K562 (cell line): ENCODE measurements around the gene SAMD4A. TPM values are rescaled to one million over a fixed set of nuclear protein-coding genes. Genes with fewer than 3 reads are reported as not detected.
A peak's percentile ranks its signal among the peaks of the same experiment; 100 is the strongest.

Experiments used
- BHLHE40 ChIP-seq: IDR thresholded peaks from 2 replicates; pipeline ENCODE4 v1.6.1; 2011; ENCODE audit warnings: low read length, improper control_type of control experiment
- CXXC5 ChIP-seq: fragments of 250-450 bp; sonication (Bioruptor Pico); IDR thresholded peaks from 2 replicates; pipeline ENCODE4 v1.8.0; 2022; ENCODE audit warnings: inconsistent platforms, mild to moderate bottlenecking, moderate library complexity
- DNMT1 ChIP-seq: fragments of 450-650 bp; IDR thresholded peaks from 2 replicates; pipeline ENCODE4 v1.6.1; 2016; ENCODE audit warnings: antibody characterized with exemption, mild to moderate bottlenecking
- EWSR1 ChIP-seq: fragments of 450-650 bp; IDR thresholded peaks from 2 replicates; pipeline ENCODE4 v1.6.1; 2018; ENCODE audit warnings: borderline replicate concordance, mild to moderate bottlenecking, low read depth, moderate library complexity; ENCODE audit not compliant: partially characterized antibody
- FIP1L1 ChIP-seq: fragments of 200-400 bp; formaldehyde crosslinking; IDR thresholded peaks from 2 replicates; pipeline ENCODE4 v1.6.1; 2018; ENCODE audit warnings: mild to moderate bottlenecking, low read depth, low read length; ENCODE audit not compliant: poor library complexity, severe bottlenecking
- GTF2F1 ChIP-seq: IDR thresholded peaks from 2 replicates; pipeline ENCODE4 v1.6.1; 2011; ENCODE audit warnings: low read depth, low read length, improper control_type of control experiment
- HDAC1 ChIP-seq, 2 experiments: fragments of 450-650 bp; IDR thresholded peaks; 2 replicates each; pipeline ENCODE4 v1.6.1; 2016 to 2017; ENCODE audit warnings: inconsistent platforms in 1 of 2, mild to moderate bottlenecking in 1 of 2, moderate library complexity in 1 of 2
- HNRNPH1 ChIP-seq: fragments of 200-400 bp; formaldehyde crosslinking; optimal IDR thresholded peaks from 2 replicates; pipeline ENCODE3; 2017; ENCODE audit warnings: low read depth, mild to moderate bottlenecking, low read length, moderate library complexity
- LEF1 ChIP-seq: fragments of 450-650 bp; IDR thresholded peaks from 2 replicates; pipeline ENCODE4 v1.6.1; 2016; ENCODE audit warnings: mild to moderate bottlenecking
- NCOR1 ChIP-seq: fragments of 450-650 bp; IDR thresholded peaks from 2 replicates; pipeline ENCODE4 v1.6.1; 2016; ENCODE audit warnings: mild to moderate bottlenecking, moderate library complexity
- PCBP1 ChIP-seq: fragments of 200-400 bp; formaldehyde crosslinking; IDR thresholded peaks from 2 replicates; pipeline ENCODE4 v1.6.1; 2018; ENCODE audit warnings: mild to moderate bottlenecking, low read depth, low read length; ENCODE audit not compliant: poor library complexity, severe bottlenecking
- PTBP1 ChIP-seq: fragments of 200-400 bp; formaldehyde crosslinking; IDR thresholded peaks from 2 replicates; pipeline ENCODE4 v1.6.1; 2017; ENCODE audit warnings: low read depth, low read length
- TBP ChIP-seq: optimal IDR thresholded peaks from 2 replicates; pipeline ENCODE3; 2011; ENCODE audit warnings: low read depth, low read length, improper control_type of control experiment
- TCF7 ChIP-seq: sonication (generic); IDR thresholded peaks from 2 replicates; pipeline ENCODE4 v1.6.1; 2016; ENCODE audit warnings: antibody characterized with exemption, borderline replicate concordance
- TFAM ChIP-seq: fragments of 250-450 bp; sonication (Bioruptor Pico); conservative IDR thresholded peaks from 2 replicates; pipeline ENCODE4 v1.5.0; 2021; ENCODE audit warnings: mild to moderate bottlenecking, moderate library complexity
- ZC3H4 ChIP-seq: sonication (generic); formaldehyde crosslinking; IDR thresholded peaks from 2 replicates; pipeline ENCODE4 v1.9.0; 2021; ENCODE audit warnings: missing genetic modification reagents, borderline replicate concordance
- ZNF121 ChIP-seq: sonication (generic); formaldehyde crosslinking; conservative IDR thresholded peaks from 2 replicates; pipeline ENCODE4 v1.8.0; 2022; ENCODE audit warnings: missing genetic modification reagents
- polyA plus RNA-seq, 8 experiments: library from polyadenylated mRNA; depleted of rRNA in 4 of 8; stranded (reverse) in 5 of 8; unstranded in 3 of 8; fragments of >200 nt; fragmentation: Nextera tagmentation in 2 of 8; fragmentation: Illumina TruSeq in 1 of 8; extraction: Ambion mirVana in 2 of 8; extraction: Trizol in 1 of 8; gene quantifications; 2 replicates each; pipeline versions ENCODE4 v1.2.1 to v1.2.3, GENCODE V29; 2011 to 2014; ENCODE audit warnings: inconsistent platforms in 1 of 8, missing spikeins in 1 of 8
- total RNA-seq, 7 experiments: library from RNA; depleted of rRNA in 6 of 7; stranded (reverse); fragments of >200 nt in 6 of 7; fragmentation: Illumina TruSeq in 2 of 7; extraction: Trizol in 2 of 7; gene quantifications; 2 replicates each; pipeline versions ENCODE4 v1.2.1 to v1.2.3, GENCODE V29; 2011 to 2021; ENCODE audit warnings: low replicate concordance in 1 of 7
- TF ChIP-seq, protein P1 (sequence below), 2 experiments: fragments of 450-650 bp in 1 of 2; sonication (generic) in 1 of 2; formaldehyde crosslinking; conservative IDR thresholded peaks; 2 replicates each; pipeline versions ENCODE4 v1.4.0 to v1.8.1; 2020 to 2022; ENCODE audit warnings: mild to moderate bottlenecking in 1 of 2, missing genetic modification reagents in 1 of 2
- TF ChIP-seq, protein P2 (sequence below), 2 experiments: fragments of 450-650 bp; formaldehyde crosslinking in 1 of 2; IDR thresholded peaks; 2 replicates each; pipeline versions ENCODE4 v1.4.0 to v1.6.1; 2014 to 2020; ENCODE audit warnings: mild to moderate bottlenecking in 2 of 2, borderline replicate concordance in 1 of 2, low read depth in 1 of 2

The SAMD4A gene
- total and polyA plus RNA-seq, 9 of the 15 experiments (the other 6 are each of a cell fraction or from before 2014, with no cell fraction given), result 0.66 to 6.8 (median 3.3) TPM

DNA sequence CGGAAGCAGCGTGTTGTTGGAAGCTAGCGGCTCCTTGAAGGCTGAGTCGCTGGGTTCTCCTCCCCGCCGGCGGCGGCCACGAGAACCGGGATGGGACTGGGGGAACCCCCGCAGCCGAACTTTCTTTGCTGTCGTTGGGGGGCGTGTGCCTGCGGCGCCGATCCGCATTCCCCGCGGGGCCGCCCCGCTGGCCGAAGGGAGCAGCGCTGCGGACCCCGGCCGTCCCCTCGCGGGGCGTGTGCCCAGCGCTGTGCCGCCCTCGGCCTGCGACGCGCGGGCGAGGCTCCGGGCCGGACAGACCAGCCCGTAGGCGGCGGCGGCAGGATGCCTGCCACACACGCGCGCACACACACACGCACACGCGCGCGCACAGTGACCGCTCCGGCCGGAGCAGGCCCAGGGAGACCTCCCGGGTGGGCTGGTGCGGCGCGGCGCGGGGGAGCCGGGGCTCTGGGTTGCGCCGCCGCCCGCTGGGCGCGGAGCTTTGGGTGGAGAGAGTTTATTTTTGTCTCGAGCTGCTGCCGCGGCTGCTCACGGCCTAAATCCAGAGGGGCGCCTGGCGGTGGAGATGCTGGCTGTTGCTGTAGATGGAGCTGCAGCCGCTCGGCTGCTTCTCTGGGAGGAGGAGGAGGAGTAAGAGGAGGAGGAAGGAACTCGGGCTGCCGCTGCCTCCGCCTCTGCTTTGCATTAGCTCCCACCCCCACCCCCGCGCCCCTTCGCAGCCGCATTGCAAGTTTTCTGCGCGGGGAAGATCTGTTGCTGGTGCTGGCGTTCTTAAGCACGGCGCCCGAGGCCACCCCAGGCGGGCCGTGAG, at the start of gene SAMD4A (continued):
- peak; percentile 8 for TF ChIP-seq PCBP1
- TF ChIP-seq FIP1L1, result peak; percentile 34
- no peak for TF ChIP-seq DNMT1
- TF ChIP-seq, protein P1, sequence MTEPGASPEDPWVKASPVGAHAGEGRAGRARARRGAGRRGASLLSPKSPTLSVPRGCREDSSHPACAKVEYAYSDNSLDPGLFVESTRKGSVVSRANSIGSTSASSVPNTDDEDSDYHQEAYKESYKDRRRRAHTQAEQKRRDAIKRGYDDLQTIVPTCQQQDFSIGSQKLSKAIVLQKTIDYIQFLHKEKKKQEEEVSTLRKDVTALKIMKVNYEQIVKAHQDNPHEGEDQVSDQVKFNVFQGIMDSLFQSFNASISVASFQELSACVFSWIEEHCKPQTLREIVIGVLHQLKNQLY (CRISPR knock-in tag; conservative IDR thresholded peaks at IDR 0.05), result no peak
- peak; percentile 16 for TF ChIP-seq TBP
- no peak for TF ChIP-seq GTF2F1
- TF ChIP-seq ZC3H4 (CRISPR knock-in tag), result 0 out of 2 replicates have a peak, but pooled peaks have one; percentile 19
- TF ChIP-seq TFAM (CRISPR knock-in tag), result no peak
- TF ChIP-seq PTBP1, result no peak
- no peak for TF ChIP-seq BHLHE40
- TF ChIP-seq ZNF121 (CRISPR knock-in tag), result no peak
- TF ChIP-seq TCF7, result no peak
- no peak for TF ChIP-seq HNRNPH1
- peak; percentile 50; the same call in 1 of the 2 replicates for TF ChIP-seq CXXC5 (CRISPR knock-in tag)
- no peak for TF ChIP-seq EWSR1
- 0 out of 4 replicates have a peak, but pooled peaks of 1 of the 2 experiments have one; percentile 26 for TF ChIP-seq HDAC1 (IDR thresholded peaks at IDR 0.05)
- TF ChIP-seq NCOR1, result no peak
- TF ChIP-seq, protein P2, sequence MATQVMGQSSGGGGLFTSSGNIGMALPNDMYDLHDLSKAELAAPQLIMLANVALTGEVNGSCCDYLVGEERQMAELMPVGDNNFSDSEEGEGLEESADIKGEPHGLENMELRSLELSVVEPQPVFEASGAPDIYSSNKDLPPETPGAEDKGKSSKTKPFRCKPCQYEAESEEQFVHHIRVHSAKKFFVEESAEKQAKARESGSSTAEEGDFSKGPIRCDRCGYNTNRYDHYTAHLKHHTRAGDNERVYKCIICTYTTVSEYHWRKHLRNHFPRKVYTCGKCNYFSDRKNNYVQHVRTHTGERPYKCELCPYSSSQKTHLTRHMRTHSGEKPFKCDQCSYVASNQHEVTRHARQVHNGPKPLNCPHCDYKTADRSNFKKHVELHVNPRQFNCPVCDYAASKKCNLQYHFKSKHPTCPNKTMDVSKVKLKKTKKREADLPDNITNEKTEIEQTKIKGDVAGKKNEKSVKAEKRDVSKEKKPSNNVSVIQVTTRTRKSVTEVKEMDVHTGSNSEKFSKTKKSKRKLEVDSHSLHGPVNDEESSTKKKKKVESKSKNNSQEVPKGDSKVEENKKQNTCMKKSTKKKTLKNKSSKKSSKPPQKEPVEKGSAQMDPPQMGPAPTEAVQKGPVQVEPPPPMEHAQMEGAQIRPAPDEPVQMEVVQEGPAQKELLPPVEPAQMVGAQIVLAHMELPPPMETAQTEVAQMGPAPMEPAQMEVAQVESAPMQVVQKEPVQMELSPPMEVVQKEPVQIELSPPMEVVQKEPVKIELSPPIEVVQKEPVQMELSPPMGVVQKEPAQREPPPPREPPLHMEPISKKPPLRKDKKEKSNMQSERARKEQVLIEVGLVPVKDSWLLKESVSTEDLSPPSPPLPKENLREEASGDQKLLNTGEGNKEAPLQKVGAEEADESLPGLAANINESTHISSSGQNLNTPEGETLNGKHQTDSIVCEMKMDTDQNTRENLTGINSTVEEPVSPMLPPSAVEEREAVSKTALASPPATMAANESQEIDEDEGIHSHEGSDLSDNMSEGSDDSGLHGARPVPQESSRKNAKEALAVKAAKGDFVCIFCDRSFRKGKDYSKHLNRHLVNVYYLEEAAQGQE (IDR thresholded peaks at IDR 0.05; ENCODE audit: borderline replicate concordance), result 0 out of 2 replicates have a peak, but pooled peaks have one; percentile 5
- TF ChIP-seq, protein P2 (CRISPR knock-in tag; IDR thresholded peaks at IDR 0.05; ENCODE audit: low read depth), result 0 out of 2 replicates have a peak, but pooled peaks have one; percentile 5
- TF ChIP-seq LEF1, result no peak
